ENCODE measurements around the gene NCKAP5.

NCKAP5 gene

DNA sequence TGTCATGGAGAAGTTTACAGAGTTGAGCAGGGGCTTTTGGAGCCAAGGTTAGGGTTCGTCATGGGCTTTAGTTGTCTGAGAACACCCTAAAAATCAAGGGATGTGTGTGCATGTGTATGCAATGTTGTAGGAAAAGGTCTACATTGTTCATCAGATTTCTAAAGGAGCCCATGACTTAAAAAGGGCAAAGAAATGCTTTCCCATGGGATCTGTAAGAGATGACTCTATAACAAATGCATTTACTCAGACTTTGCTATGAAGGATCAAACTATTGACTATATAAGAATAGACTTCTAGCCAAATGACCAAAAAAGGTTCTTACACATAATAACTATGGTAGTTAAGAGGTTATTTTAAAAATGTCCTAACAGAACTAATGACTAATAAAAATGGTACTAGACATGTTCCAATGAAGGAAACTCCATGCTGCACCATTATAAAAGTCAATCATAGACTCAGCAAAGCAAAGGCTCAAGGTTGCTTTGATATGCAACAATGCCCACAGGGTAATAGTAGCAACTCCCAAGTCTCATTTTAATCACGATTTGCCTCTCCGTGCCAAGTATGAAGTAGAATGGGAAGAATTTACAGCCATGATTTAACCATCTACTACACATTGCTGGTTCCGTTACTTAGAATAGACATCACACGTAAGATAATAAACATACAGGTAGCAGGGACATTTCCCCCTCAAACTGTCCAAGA, 158.5 kb downstream of the NCKAP5 start:
- Histone ChIP-seq H3K4me1 (ENCODE audit: insufficient read depth, low read length) (no peaks in the 10 kb centered on the region), H3K4me2 (ENCODE audit: insufficient read depth, low read length) (no peak overlapping the region), H2AFZ (ENCODE audit: low read depth, low read length) (no peak overlapping the region), H3K27ac (ENCODE audit: low read length) (no peak overlapping the region), H3K27me3 (ENCODE audit: insufficient read depth, low read length, poor library complexity) (peaks cover 13% of the 10 kb centered on the region), H3K9me3 (ENCODE audit: insufficient read depth, low read length, severe bottlenecking) (no peaks in the 10 kb centered on the region), H3K79me2 (ENCODE audit: insufficient read depth, low read length) (no peaks in the 10 kb centered on the region), H3K9ac (ENCODE audit: low read depth, low read length) (no peak overlapping the region), H3K4me3 (ENCODE audit: low read depth in 1 of 2, low read length in 2 of 2) (no peak overlapping the region), H4K20me1 (ENCODE audit: insufficient read depth, low read length) (no peaks in the 10 kb centered on the region), H3K36me3 (ENCODE audit: insufficient read depth, low read length) (no peaks in the 10 kb centered on the region)
- DNase-seq (no peak), ATAC-seq (ENCODE audit: insufficient read depth, low read depth) (no peak)
- TF ChIP-seq EZH2 (IDR thresholded peaks at IDR 0.05; ENCODE audit: borderline replicate concordance, low read depth, low read length, severe bottlenecking): no peak
- TF ChIP-seq, protein P1, sequence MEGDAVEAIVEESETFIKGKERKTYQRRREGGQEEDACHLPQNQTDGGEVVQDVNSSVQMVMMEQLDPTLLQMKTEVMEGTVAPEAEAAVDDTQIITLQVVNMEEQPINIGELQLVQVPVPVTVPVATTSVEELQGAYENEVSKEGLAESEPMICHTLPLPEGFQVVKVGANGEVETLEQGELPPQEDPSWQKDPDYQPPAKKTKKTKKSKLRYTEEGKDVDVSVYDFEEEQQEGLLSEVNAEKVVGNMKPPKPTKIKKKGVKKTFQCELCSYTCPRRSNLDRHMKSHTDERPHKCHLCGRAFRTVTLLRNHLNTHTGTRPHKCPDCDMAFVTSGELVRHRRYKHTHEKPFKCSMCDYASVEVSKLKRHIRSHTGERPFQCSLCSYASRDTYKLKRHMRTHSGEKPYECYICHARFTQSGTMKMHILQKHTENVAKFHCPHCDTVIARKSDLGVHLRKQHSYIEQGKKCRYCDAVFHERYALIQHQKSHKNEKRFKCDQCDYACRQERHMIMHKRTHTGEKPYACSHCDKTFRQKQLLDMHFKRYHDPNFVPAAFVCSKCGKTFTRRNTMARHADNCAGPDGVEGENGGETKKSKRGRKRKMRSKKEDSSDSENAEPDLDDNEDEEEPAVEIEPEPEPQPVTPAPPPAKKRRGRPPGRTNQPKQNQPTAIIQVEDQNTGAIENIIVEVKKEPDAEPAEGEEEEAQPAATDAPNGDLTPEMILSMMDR (IDR thresholded peaks at IDR 0.05; ENCODE audit: borderline replicate concordance, extremely low read depth, low read length, poor library complexity, severe bottlenecking): no peak

DNA sequence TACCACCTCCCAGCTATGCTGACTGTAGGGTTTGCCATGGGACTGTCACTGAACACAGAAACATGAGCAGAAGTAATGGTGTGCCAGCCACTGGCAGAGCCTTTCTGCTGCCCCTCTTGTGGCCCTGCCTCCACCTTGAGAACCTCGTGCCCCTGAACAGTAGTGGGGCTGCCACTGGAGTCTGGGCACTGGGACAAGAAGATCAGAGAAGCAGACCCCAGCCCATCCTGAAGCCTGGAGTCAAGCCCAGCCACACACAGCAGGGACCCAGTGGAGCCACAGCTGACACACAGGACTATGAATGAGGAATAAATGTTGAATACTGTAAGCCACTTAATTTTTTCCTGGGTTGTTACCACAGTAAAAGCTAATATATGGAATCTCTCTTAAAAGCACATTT, 159.6 kb downstream of the NCKAP5 start:
- Histone ChIP-seq H3K4me1 (ENCODE audit: insufficient read depth, low read length) (no peaks in the 10 kb centered on the region), H2AFZ (ENCODE audit: low read depth, low read length) (no peak overlapping the region), H3K4me3 (ENCODE audit: low read depth in 1 of 2, low read length in 2 of 2) (no peak overlapping the region), H3K27me3 (ENCODE audit: insufficient read depth, low read length, poor library complexity) (peaks cover 13% of the 10 kb centered on the region), H3K79me2 (ENCODE audit: insufficient read depth, low read length) (no peaks in the 10 kb centered on the region), H3K9me3 (ENCODE audit: insufficient read depth, low read length, severe bottlenecking) (no peaks in the 10 kb centered on the region), H3K4me2 (ENCODE audit: insufficient read depth, low read length) (no peak overlapping the region), H3K9ac (ENCODE audit: low read depth, low read length) (no peak overlapping the region), H3K36me3 (ENCODE audit: insufficient read depth, low read length) (no peaks in the 10 kb centered on the region), H3K27ac (ENCODE audit: low read length) (no peak overlapping the region), H4K20me1 (ENCODE audit: insufficient read depth, low read length) (no peaks in the 10 kb centered on the region)
- TF ChIP-seq, protein P1 (IDR thresholded peaks at IDR 0.05; ENCODE audit: borderline replicate concordance, extremely low read depth, low read length, poor library complexity, severe bottlenecking): no peak
- TF ChIP-seq EZH2 (IDR thresholded peaks at IDR 0.05; ENCODE audit: borderline replicate concordance, low read depth, low read length, severe bottlenecking): no peak
- DNase-seq (no peak), ATAC-seq (ENCODE audit: insufficient read depth, low read depth) (no peak)

DNA sequence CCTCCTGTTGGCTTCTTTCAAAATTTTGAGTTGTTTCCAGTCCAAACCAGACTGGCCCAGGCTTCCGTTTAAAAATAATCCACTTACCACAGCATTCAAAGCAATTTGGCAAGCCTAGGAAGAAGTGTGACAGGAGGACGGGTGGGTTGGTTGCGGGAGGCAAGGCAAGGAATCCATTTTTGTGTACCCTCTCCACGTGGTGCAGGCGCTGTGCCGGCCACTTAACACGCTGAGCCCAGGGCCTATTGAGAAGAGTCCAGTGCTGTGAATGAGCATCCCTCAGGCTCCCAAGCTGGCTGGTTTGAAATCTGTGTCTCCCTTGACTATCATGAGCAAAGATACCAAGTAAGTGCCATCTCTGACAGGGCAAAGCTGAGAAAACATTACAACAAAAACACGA, 160.9 kb downstream of the NCKAP5 start:
- Histone ChIP-seq H3K4me3 (ENCODE audit: low read depth in 1 of 2, low read length in 2 of 2) (no peak overlapping the region), H3K27me3 (ENCODE audit: insufficient read depth, low read length, poor library complexity) (peaks cover 10% of the 10 kb centered on the region), H2AFZ (ENCODE audit: low read depth, low read length) (no peak overlapping the region), H3K36me3 (ENCODE audit: insufficient read depth, low read length) (no peaks in the 10 kb centered on the region), H3K79me2 (ENCODE audit: insufficient read depth, low read length) (no peaks in the 10 kb centered on the region), H3K27ac (ENCODE audit: low read length) (no peak overlapping the region), H3K4me1 (ENCODE audit: insufficient read depth, low read length) (no peaks in the 10 kb centered on the region), H3K9ac (ENCODE audit: low read depth, low read length) (no peak overlapping the region), H3K4me2 (ENCODE audit: insufficient read depth, low read length) (no peak overlapping the region), H3K9me3 (ENCODE audit: insufficient read depth, low read length, severe bottlenecking) (no peaks in the 10 kb centered on the region), H4K20me1 (ENCODE audit: insufficient read depth, low read length) (no peaks in the 10 kb centered on the region)
- ATAC-seq (ENCODE audit: insufficient read depth, low read depth) (no peak), DNase-seq (no peak)
- TF ChIP-seq EZH2 (IDR thresholded peaks at IDR 0.05; ENCODE audit: borderline replicate concordance, low read depth, low read length, severe bottlenecking): no peak
- TF ChIP-seq, protein P1 (IDR thresholded peaks at IDR 0.05; ENCODE audit: borderline replicate concordance, extremely low read depth, low read length, poor library complexity, severe bottlenecking): no peak

Data from DND-41 (cell line).